HCT116 (cell line): ENCODE measurements around the gene IL17REL. TPM values are rescaled to one million over a fixed set of nuclear protein-coding genes. Genes with fewer than 3 reads are reported as not detected.

Experiments used
- ATAC-seq: fragments of 200-7000 bp; cut with Tn5 transposase; 2 replicates; pipeline ENCODE4 v1.9.1; 2020; ENCODE audit warnings: mild to moderate bottlenecking, moderate library complexity
- BruUV-seq: library from RNA; stranded (reverse); fragments of 400-500 nt; replicated peaks from 2 replicates; lab custom pipeline; 2021; lab: Mats Ljungman, UMichigan
- CTCF ChIA-PET: fragments of 300-600 bp; sonication (Branson Sonifier 250); formaldehyde crosslinking; loops from one replicate; lab custom pipeline; 2021; ENCODE audit warnings: antibody characterized with exemption; lab: Charles Lee
- POLR2A ChIA-PET: fragments of 300-600, 350-600 bp; sonication (Branson Sonifier 250); formaldehyde crosslinking; loops from one replicate; lab custom pipeline; 2021; ENCODE audit warnings: antibody characterized with exemption; lab: Charles Lee
- RAD21 ChIA-PET, 2 experiments: fragments of 300-600 bp; sonication (Branson Sonifier 250); formaldehyde crosslinking; loops; one replicate each; lab custom pipeline; 2023; ENCODE audit warnings: low total read pairs in 2 of 2; ENCODE audit not compliant: uncharacterized antibody in 2 of 2, unreplicated experiment in 2 of 2, low non-redundant PET in 1 of 2; lab: Charles Lee
- DNase-seq: peaks from one replicate; pipeline ENCODE4 v3.0.0-alpha.2; 2010; ENCODE audit warnings: low read depth, low spot score
- H2AFZ ChIP-seq: fragments of 200-600 bp; shearing (Covaris generic), sonication (generic); 2 replicates; pipeline ENCODE4 v1.6.1; 2017; ENCODE audit warnings: low read depth, mixed run types, mixed read lengths, antibody characterized with exemption, low read length; ENCODE audit not compliant: poor library complexity, severe bottlenecking
- H3K27ac ChIP-seq: 2 replicates; pipeline ENCODE4 v1.5.1; 2012; ENCODE audit warnings: low read depth, low read length
- H3K27me3 ChIP-seq: fragments of 200-600 bp; sonication (generic); 2 replicates; pipeline ENCODE4 v1.6.1; 2016; ENCODE audit warnings: mixed run types, low read length, mixed read lengths; ENCODE audit not compliant: insufficient read depth
- H3K36me3 ChIP-seq, 2 experiments: fragments of 200-500 bp in 1 of 2; fragments of 200-600 bp in 1 of 2; sonication (Bioruptor generic) in 1 of 2; sonication (generic) in 1 of 2; 2 replicates each; pipeline versions ENCODE4 v1.5.1 to v1.6.1; 2014 to 2016; ENCODE audit warnings: low read length in 2 of 2, inconsistent platforms in 1 of 2, mixed read lengths in 1 of 2, mixed run types in 1 of 2; ENCODE audit not compliant: insufficient read depth in 2 of 2, control insufficient read depth in 1 of 2
- H3K4me1 ChIP-seq, 2 experiments: fragments of 200-600 bp in 1 of 2; sonication (generic) in 1 of 2; 2 replicates each; pipeline versions ENCODE4 v1.5.1 to v1.6.1; 2012 to 2017; ENCODE audit warnings: low read length in 2 of 2, inconsistent platforms in 1 of 2, mild to moderate bottlenecking in 1 of 2, mixed read lengths in 1 of 2, mixed run types in 1 of 2, moderate library complexity in 1 of 2; ENCODE audit not compliant: insufficient read depth in 2 of 2, control insufficient read depth in 1 of 2
- H3K4me2 ChIP-seq: fragments of 200-600 bp; sonication (generic); 2 replicates; pipeline ENCODE4 v1.6.1; 2017; ENCODE audit warnings: mixed run types, low read length, mixed read lengths
- H3K4me3 ChIP-seq, 2 experiments: fragments of 200-600 bp in 1 of 2; sonication (generic) in 1 of 2; replicated peaks in 1 of 2; 2 replicates each; pipeline ENCODE4 v1.5.1; 2011 to 2016; ENCODE audit warnings: low read length in 2 of 2, control low read depth in 1 of 2, low read depth in 1 of 2, mild to moderate bottlenecking in 1 of 2, mixed read lengths in 1 of 2, mixed run types in 1 of 2
- H3K79me2 ChIP-seq: fragments of 200-600 bp; sonication (generic); 2 replicates; pipeline ENCODE4 v1.6.1; 2017; ENCODE audit warnings: mild to moderate bottlenecking, mixed run types, low read length, moderate library complexity, mixed read lengths; ENCODE audit not compliant: insufficient read depth
- H3K9ac ChIP-seq: fragments of 200-600 bp; sonication (generic); 2 replicates; pipeline ENCODE4 v1.6.1; 2016; ENCODE audit warnings: low read length, mixed read lengths
- H3K9me2 ChIP-seq: fragments of 200-600 bp; sonication (generic), shearing (Covaris generic); 2 replicates; pipeline ENCODE4 v1.6.1; 2017; ENCODE audit warnings: mixed run types, mild to moderate bottlenecking, moderate library complexity; ENCODE audit not compliant: insufficient read depth
- H3K9me3 ChIP-seq, 2 experiments: fragments of 200-500 bp in 1 of 2; fragments of 200-600 bp in 1 of 2; sonication (Bioruptor generic) in 1 of 2; sonication (generic) in 1 of 2; 2 replicates each; pipeline ENCODE4 v1.6.1; 2014 to 2017; ENCODE audit warnings: low read length in 2 of 2, mixed read lengths in 2 of 2, inconsistent platforms in 1 of 2, low read depth in 1 of 2, mild to moderate bottlenecking in 1 of 2, mixed run types in 1 of 2, moderate library complexity in 1 of 2; ENCODE audit not compliant: control insufficient read depth in 1 of 2, insufficient read depth in 1 of 2
- H4K20me1 ChIP-seq: fragments of 200-600 bp; sonication (generic), shearing (Covaris generic); 2 replicates; pipeline ENCODE4 v1.6.1; 2017; ENCODE audit warnings: mixed run types, mild to moderate bottlenecking, moderate library complexity; ENCODE audit not compliant: insufficient read depth
- ATF3 ChIP-seq: IDR thresholded peaks from 2 replicates; pipeline ENCODE4 v1.6.1; 2012
- CBX3 ChIP-seq: IDR thresholded peaks from 2 replicates; pipeline ENCODE4 v1.6.1; 2012; ENCODE audit warnings: low read depth
- CEBPB ChIP-seq: IDR thresholded peaks from 2 replicates; pipeline ENCODE4 v1.6.1; 2012; ENCODE audit warnings: low read depth
- EGR1 ChIP-seq: IDR thresholded peaks from 2 replicates; pipeline ENCODE4 v1.6.1; 2012; ENCODE audit warnings: low read depth
- ELF1 ChIP-seq: IDR thresholded peaks from 2 replicates; pipeline ENCODE4 v1.6.1; 2012; ENCODE audit warnings: low read depth, borderline replicate concordance
- FOSL1 ChIP-seq: IDR thresholded peaks from 2 replicates; pipeline ENCODE4 v1.6.1; 2012; ENCODE audit warnings: low read depth
- JUND ChIP-seq: IDR thresholded peaks from 2 replicates; pipeline ENCODE4 v1.6.1; 2012
- MAX ChIP-seq: IDR thresholded peaks from 2 replicates; pipeline ENCODE4 v1.6.1; 2012
- POLR2A ChIP-seq: IDR thresholded peaks from 2 replicates; pipeline ENCODE4 v1.7.0; 2011; ENCODE audit warnings: borderline replicate concordance; ENCODE audit not compliant: insufficient read depth, insufficient read length; ENCODE audit errors: extremely low read depth
- POLR2AphosphoS5 ChIP-seq: IDR thresholded peaks from 2 replicates; pipeline ENCODE4 v1.6.1; 2011; ENCODE audit warnings: mild to moderate bottlenecking, low read depth, low read length, moderate library complexity
- RAD21 ChIP-seq: IDR thresholded peaks from 2 replicates; pipeline ENCODE4 v1.6.1; 2012; ENCODE audit warnings: low read depth, mild to moderate bottlenecking
- REST ChIP-seq: IDR thresholded peaks from 2 replicates; pipeline ENCODE4 v1.6.1; 2012; ENCODE audit warnings: low read depth
- SIN3A ChIP-seq: IDR thresholded peaks from 2 replicates; pipeline ENCODE4 v1.6.1; 2012; ENCODE audit warnings: low read depth
- SRF ChIP-seq: IDR thresholded peaks from 2 replicates; pipeline ENCODE4 v1.6.1; 2012; ENCODE audit warnings: low read depth
- ZBTB33 ChIP-seq: IDR thresholded peaks from 2 replicates; pipeline ENCODE4 v1.6.1; 2011; ENCODE audit warnings: mild to moderate bottlenecking, low read length, moderate library complexity; ENCODE audit not compliant: insufficient replicate concordance; ENCODE audit errors: extremely low read depth
- ZFX ChIP-seq: fragments of 450-650 bp; IDR thresholded peaks from 2 replicates; pipeline ENCODE4 v1.6.1; 2017
- intact Hi-C: fragments of 100-400 bp; cut with micrococcal nuclease; formaldehyde crosslinking; loops from 2 replicates; pipeline ENCODE4 v1.10.0; 2022
- total RNA-seq: library from RNA; stranded (reverse); gene quantifications from one replicate; pipeline ENCODE4 v1.2.1, GENCODE V29; 2021; ENCODE audit not compliant: unreplicated experiment

The IL17REL gene
- total RNA-seq, 1 experiment from 2014 or later: not detected

- no peak for TF ChIP-seq SIN3A
Measured at GRCh38 chr22:49995041-49995360, 17.6 kb downstream of the IL17REL start (continued).

- no peak for ATAC-seq
- intact Hi-C loops: no loop called here
- no peaks in the 10 kb centered on the region for H3K9me2 ChIP-seq
- no peak for TF ChIP-seq POLR2AphosphoS5
- no peak for TF ChIP-seq MAX
- TF ChIP-seq JUND: no peak
- no peak for TF ChIP-seq REST
- no peak for TF ChIP-seq CEBPB
- TF ChIP-seq SIN3A: no peak
- no peak for TF ChIP-seq SRF
- no peak for TF ChIP-seq POLR2A
- TF ChIP-seq RAD21: no peak
- no peak for TF ChIP-seq ELF1
- TF ChIP-seq ATF3: no peak
- no peak for TF ChIP-seq ZFX
- TF ChIP-seq CBX3: no peak
- no peak for TF ChIP-seq FOSL1
- TF ChIP-seq ZBTB33: no peak
- no peak for TF ChIP-seq EGR1
- BruUV-seq: no TSS peak
- no peaks in the 10 kb centered on the region for H4K20me1 ChIP-seq
- no peak overlapping the region for H3K27ac ChIP-seq
- ChIA-PET RAD21 (no interaction called here), CTCF (interaction anchor here (1.5 to 2.3 kb wide), 2 partner anchors 63 to 64 kb away, joined by 6 to 8 read pairs; no protein-coding TSS in a partner anchor), POLR2A (no interaction called here)
- H3K9me3 ChIP-seq: 0 out of 4 replicates have a peak, but pooled peaks cover 4 to 6% of the 10 kb centered on the region in 2 experiments
- DNase-seq: no peak
- no peak overlapping the region for H3K9ac ChIP-seq
- no peaks in the 10 kb centered on the region for H3K79me2 ChIP-seq
- H3K4me1 ChIP-seq: peaks cover 0 to 14% of the 10 kb centered on the region in 2 experiments; a peak in 1 of 4 replicates
- H3K4me2 ChIP-seq: no peak overlapping the region
- no peaks in the 10 kb centered on the region for H3K36me3 ChIP-seq
- H2AFZ ChIP-seq: no peak overlapping the region
- no peaks in the 10 kb centered on the region for H3K27me3 ChIP-seq
- H3K4me3 ChIP-seq: no peak overlapping the region
Measured at GRCh38 chr22:49994361-49995040, 18.1 kb downstream of the IL17REL start.
